GM12878 (cell line): ENCODE measurements around the gene PCGF1.

ENCODE experiments used
- ASH2L ChIP-seq: fragments of 300-600, 200-600 bp; sonication (generic); IDR thresholded peaks from 2 replicates; pipeline ENCODE4 v1.6.1; 2017; ENCODE audit warnings: low read depth, mild to moderate bottlenecking, borderline replicate concordance
- BCL11A ChIP-seq: IDR thresholded peaks from 2 replicates; pipeline ENCODE4 v1.6.1; 2011; ENCODE audit warnings: low read depth, low read length
- CTCF ChIP-seq, 3 experiments: IDR thresholded peaks in 2 of 3; conservative IDR thresholded peaks in 1 of 3; 2 replicates each; pipeline ENCODE4 v1.5.1; 2011; ENCODE audit warnings: low read depth in 3 of 3, low read length in 3 of 3, mild to moderate bottlenecking in 3 of 3, control low read depth in 2 of 3, moderate library complexity in 2 of 3, inconsistent platforms in 1 of 3, mixed read lengths in 1 of 3; ENCODE audit not compliant: control insufficient read depth in 2 of 3, insufficient read depth in 1 of 3; ENCODE audit errors: extremely low read depth in 1 of 3
- EZH2 ChIP-seq: IDR thresholded peaks from 2 replicates; pipeline ENCODE4 v1.6.1; 2012; ENCODE audit warnings: low read depth, mild to moderate bottlenecking, control low read depth, inconsistent platforms, low read length, borderline replicate concordance; ENCODE audit not compliant: control insufficient read depth
- NR2F1 ChIP-seq: fragments of 450-650 bp; conservative IDR thresholded peaks from 2 replicates; pipeline ENCODE4 v1.6.1; 2017; ENCODE audit warnings: mild to moderate bottlenecking
- POLR2A ChIP-seq: IDR thresholded peaks from 2 replicates; pipeline ENCODE4 v1.6.1; 2011; ENCODE audit warnings: low read depth, mild to moderate bottlenecking, low read length
- PRDM15 ChIP-seq: fragments of 450-650 bp; formaldehyde crosslinking; IDR thresholded peaks from 2 replicates; pipeline ENCODE4 v1.4.0; 2020; ENCODE audit warnings: mild to moderate bottlenecking, moderate library complexity
- RAD21 ChIP-seq: IDR thresholded peaks from 2 replicates; pipeline ENCODE4 v1.6.1; 2011; ENCODE audit warnings: mild to moderate bottlenecking, low read depth, low read length, moderate library complexity; ENCODE audit not compliant: insufficient read depth
- RFX5 ChIP-seq: IDR thresholded peaks from 2 replicates; pipeline ENCODE4 v1.6.1; 2011; ENCODE audit warnings: low read depth, low read length, improper control_type of control experiment
- SP1 ChIP-seq: IDR thresholded peaks from one replicate; pipeline ENCODE4 v1.6.1; 2011; ENCODE audit warnings: low read depth, low read length
- TAF1 ChIP-seq: IDR thresholded peaks from 2 replicates; pipeline ENCODE4 v1.6.1; 2011; ENCODE audit warnings: mild to moderate bottlenecking, low read depth, low read length, borderline replicate concordance
- ZZZ3 ChIP-seq: IDR thresholded peaks from 2 replicates; pipeline ENCODE4 v1.6.1; 2011; ENCODE audit warnings: low read depth; ENCODE audit not compliant: control insufficient read depth, insufficient read length

- TF ChIP-seq NR2F1 (no peak), PRDM15 (CRISPR knock-in tag) (no peak), RAD21 (no peak), ASH2L (no peak), TAF1 (no peak), BCL11A (no peak), SP1 (no peak), EZH2 (0 out of 2 replicates have a peak, but pooled peaks have one; percentile 78), CTCF (IDR thresholded peaks at IDR 0.05 in 2 of 3, conservative IDR thresholded peaks at IDR 0.05 in 1 of 3; ENCODE audit: control insufficient read depth in 2 of 3, extremely low read depth in 1 of 3, insufficient read depth in 1 of 3, low read depth in 3 of 3, low read length in 3 of 3) (no peak), ZZZ3 (no peak), POLR2A (no peak), RFX5 (no peak)
Observed at GRCh38 chr2:74499940-74500577, 7.4 kb downstream of the PCGF1 start.
